GM23338 (cell line): ENCODE measurements around the gene ZNF212.

Experiments
- POLR2AphosphoS5 ChIP-seq: IDR thresholded peaks from 2 replicates; pipeline ENCODE4 v1.6.1; 2016; ENCODE audit warnings: antibody characterized with exemption, low read depth
- TF ChIP-seq, protein P1 (sequence below), 2 experiments: fragments of 200-600 bp in 1 of 2; sonication (generic) in 1 of 2; conservative IDR thresholded peaks; 2 replicates each; pipeline versions ENCODE4 v1.5.1 to v1.6.1; 2016 to 2017; ENCODE audit warnings: antibody characterized with exemption in 2 of 2, low read depth in 2 of 2, mild to moderate bottlenecking in 2 of 2, moderate library complexity in 1 of 2
- TF ChIP-seq, protein P2 (sequence below): fragments of 250-450 bp; sonication (Bioruptor Pico); IDR thresholded peaks from 2 replicates; pipeline ENCODE4 v1.5.0; 2020; ENCODE audit warnings: mild to moderate bottlenecking, moderate library complexity
- TF ChIP-seq, protein P3 (sequence below): IDR thresholded peaks from one replicate; pipeline ENCODE4 v1.6.1; 2018; ENCODE audit warnings: antibody characterized with exemption; ENCODE audit not compliant: unreplicated experiment

DNA sequence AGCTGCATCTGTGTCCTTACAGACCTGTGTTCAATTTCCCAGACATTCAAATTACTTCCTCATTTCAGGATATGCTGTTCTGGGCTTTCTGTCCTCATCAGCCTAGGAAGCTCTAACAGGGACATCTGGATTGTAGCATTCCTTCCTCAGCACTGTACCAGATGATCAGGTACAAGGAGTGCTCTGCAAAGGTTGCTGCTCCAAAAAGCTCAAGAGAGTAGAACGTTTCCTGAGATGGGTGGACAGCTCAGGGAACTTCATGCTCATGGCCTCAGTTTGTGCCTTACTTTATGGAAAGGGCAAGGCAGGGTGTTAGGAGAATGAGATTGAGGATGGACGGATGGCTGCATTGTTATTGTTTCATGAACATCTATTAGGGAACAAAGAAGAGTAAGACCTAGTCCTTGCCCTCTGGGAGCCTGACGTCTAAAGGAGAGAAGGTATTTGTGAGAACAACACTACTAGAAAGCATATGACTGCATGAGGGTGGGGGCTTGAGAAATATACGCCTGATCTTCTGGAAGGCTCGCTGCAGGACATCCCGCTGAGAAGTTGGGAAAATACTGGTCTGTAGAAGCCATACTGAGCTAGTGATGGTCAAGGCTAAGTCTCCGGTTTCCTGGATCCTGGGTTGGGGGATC, 10.5 kb upstream of the ZNF212 start:
- TF ChIP-seq POLR2AphosphoS5: 0 out of 2 replicates have a peak, but pooled peaks have one; percentile 20
- TF ChIP-seq, protein P1, sequence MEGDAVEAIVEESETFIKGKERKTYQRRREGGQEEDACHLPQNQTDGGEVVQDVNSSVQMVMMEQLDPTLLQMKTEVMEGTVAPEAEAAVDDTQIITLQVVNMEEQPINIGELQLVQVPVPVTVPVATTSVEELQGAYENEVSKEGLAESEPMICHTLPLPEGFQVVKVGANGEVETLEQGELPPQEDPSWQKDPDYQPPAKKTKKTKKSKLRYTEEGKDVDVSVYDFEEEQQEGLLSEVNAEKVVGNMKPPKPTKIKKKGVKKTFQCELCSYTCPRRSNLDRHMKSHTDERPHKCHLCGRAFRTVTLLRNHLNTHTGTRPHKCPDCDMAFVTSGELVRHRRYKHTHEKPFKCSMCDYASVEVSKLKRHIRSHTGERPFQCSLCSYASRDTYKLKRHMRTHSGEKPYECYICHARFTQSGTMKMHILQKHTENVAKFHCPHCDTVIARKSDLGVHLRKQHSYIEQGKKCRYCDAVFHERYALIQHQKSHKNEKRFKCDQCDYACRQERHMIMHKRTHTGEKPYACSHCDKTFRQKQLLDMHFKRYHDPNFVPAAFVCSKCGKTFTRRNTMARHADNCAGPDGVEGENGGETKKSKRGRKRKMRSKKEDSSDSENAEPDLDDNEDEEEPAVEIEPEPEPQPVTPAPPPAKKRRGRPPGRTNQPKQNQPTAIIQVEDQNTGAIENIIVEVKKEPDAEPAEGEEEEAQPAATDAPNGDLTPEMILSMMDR (conservative IDR thresholded peaks at IDR 0.05; ENCODE audit: low read depth in 2 of 2): no peak
- TF ChIP-seq, protein P2, sequence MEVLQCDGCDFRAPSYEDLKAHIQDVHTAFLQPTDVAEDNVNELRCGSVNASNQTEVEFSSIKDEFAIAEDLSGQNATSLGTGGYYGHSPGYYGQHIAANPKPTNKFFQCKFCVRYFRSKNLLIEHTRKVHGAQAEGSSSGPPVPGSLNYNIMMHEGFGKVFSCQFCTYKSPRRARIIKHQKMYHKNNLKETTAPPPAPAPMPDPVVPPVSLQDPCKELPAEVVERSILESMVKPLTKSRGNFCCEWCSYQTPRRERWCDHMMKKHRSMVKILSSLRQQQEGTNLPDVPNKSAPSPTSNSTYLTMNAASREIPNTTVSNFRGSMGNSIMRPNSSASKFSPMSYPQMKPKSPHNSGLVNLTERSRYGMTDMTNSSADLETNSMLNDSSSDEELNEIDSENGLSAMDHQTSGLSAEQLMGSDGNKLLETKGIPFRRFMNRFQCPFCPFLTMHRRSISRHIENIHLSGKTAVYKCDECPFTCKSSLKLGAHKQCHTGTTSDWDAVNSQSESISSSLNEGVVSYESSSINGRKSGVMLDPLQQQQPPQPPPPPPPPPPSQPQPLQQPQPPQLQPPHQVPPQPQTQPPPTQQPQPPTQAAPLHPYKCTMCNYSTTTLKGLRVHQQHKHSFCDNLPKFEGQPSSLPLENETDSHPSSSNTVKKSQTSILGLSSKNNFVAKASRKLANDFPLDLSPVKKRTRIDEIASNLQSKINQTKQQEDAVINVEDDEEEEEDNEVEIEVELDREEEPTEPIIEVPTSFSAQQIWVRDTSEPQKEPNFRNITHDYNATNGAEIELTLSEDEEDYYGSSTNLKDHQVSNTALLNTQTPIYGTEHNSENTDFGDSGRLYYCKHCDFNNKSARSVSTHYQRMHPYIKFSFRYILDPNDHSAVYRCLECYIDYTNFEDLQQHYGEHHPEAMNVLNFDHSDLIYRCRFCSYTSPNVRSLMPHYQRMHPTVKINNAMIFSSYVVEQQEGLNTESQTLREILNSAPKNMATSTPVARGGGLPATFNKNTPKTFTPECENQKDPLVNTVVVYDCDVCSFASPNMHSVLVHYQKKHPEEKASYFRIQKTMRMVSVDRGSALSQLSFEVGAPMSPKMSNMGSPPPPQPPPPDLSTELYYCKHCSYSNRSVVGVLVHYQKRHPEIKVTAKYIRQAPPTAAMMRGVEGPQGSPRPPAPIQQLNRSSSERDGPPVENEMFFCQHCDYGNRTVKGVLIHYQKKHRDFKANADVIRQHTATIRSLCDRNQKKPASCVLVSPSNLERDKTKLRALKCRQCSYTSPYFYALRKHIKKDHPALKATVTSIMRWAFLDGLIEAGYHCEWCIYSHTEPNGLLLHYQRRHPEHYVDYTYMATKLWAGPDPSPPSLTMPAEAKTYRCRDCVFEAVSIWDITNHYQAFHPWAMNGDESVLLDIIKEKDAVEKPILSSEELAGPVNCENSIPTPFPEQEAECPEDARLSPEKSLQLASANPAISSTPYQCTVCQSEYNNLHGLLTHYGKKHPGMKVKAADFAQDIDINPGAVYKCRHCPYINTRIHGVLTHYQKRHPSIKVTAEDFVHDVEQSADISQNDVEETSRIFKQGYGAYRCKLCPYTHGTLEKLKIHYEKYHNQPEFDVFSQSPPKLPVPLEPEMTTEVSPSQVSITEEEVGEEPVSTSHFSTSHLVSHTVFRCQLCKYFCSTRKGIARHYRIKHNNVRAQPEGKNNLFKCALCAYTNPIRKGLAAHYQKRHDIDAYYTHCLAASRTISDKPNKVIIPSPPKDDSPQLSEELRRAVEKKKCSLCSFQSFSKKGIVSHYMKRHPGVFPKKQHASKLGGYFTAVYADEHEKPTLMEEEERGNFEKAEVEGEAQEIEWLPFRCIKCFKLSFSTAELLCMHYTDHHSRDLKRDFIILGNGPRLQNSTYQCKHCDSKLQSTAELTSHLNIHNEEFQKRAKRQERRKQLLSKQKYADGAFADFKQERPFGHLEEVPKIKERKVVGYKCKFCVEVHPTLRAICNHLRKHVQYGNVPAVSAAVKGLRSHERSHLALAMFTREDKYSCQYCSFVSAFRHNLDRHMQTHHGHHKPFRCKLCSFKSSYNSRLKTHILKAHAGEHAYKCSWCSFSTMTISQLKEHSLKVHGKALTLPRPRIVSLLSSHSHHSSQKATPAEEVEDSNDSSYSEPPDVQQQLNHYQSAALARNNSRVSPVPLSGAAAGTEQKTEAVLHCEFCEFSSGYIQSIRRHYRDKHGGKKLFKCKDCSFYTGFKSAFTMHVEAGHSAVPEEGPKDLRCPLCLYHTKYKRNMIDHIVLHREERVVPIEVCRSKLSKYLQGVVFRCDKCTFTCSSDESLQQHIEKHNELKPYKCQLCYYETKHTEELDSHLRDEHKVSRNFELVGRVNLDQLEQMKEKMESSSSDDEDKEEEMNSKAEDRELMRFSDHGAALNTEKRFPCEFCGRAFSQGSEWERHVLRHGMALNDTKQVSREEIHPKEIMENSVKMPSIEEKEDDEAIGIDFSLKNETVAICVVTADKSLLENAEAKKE: no peak
- TF ChIP-seq, protein P3, sequence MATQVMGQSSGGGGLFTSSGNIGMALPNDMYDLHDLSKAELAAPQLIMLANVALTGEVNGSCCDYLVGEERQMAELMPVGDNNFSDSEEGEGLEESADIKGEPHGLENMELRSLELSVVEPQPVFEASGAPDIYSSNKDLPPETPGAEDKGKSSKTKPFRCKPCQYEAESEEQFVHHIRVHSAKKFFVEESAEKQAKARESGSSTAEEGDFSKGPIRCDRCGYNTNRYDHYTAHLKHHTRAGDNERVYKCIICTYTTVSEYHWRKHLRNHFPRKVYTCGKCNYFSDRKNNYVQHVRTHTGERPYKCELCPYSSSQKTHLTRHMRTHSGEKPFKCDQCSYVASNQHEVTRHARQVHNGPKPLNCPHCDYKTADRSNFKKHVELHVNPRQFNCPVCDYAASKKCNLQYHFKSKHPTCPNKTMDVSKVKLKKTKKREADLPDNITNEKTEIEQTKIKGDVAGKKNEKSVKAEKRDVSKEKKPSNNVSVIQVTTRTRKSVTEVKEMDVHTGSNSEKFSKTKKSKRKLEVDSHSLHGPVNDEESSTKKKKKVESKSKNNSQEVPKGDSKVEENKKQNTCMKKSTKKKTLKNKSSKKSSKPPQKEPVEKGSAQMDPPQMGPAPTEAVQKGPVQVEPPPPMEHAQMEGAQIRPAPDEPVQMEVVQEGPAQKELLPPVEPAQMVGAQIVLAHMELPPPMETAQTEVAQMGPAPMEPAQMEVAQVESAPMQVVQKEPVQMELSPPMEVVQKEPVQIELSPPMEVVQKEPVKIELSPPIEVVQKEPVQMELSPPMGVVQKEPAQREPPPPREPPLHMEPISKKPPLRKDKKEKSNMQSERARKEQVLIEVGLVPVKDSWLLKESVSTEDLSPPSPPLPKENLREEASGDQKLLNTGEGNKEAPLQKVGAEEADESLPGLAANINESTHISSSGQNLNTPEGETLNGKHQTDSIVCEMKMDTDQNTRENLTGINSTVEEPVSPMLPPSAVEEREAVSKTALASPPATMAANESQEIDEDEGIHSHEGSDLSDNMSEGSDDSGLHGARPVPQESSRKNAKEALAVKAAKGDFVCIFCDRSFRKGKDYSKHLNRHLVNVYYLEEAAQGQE: no peak
